ENCODE data around the gene MT1M.

MT1M gene

GRCh38 chr16:56679818-56680217 is 47.4 kb downstream of the MT1M start:
- no peak for DNase-seq

- DNase-seq: peak; percentile 88
Measured at GRCh38 chr16:56681939-56682702, 49.7 kb downstream of the MT1M start, which contains the start of gene MT1X. MT1X (plus strand) TSS chr16:56682470; CDS start chr16:56682541, 71 bp downstream.

GRCh38 chr16:56682703-56683397 is 50.4 kb downstream of the MT1M start:
- DNase-seq: no peak

Measured in CD4-positive, alpha-beta T cell treated with Interleukin-1 beta for 1 hour (primary cell).